HL-60 (cell line): ENCODE results near the gene L1CAM.

Experiments
- DNase-seq, 2 experiments: peaks; one replicate each; pipeline ENCODE4 v3.0.0-alpha.2; 2010 to 2020; ENCODE audit warnings: low read depth in 1 of 2, low spot score in 1 of 2
- H3K27ac ChIP-seq: fragments of 250-450 bp; sonication (Bioruptor Pico); replicated peaks from 2 replicates; pipeline ENCODE4 v1.5.1; 2020; ENCODE audit warnings: mild to moderate bottlenecking, moderate library complexity
- H3K27me3 ChIP-seq: fragments of 250-450 bp; sonication (Bioruptor Pico); 2 replicates; pipeline ENCODE4 v1.5.1; 2021; ENCODE audit warnings: mild to moderate bottlenecking, moderate library complexity; ENCODE audit not compliant: insufficient read depth, poor library complexity, severe bottlenecking
- H3K4me3 ChIP-seq: replicated peaks from 2 replicates; pipeline ENCODE4 v1.5.1; 2011; ENCODE audit warnings: mild to moderate bottlenecking, control low read depth, low read length; ENCODE audit not compliant: insufficient read depth
- CTCF ChIP-seq: IDR thresholded peaks from one replicate; pipeline ENCODE4 v1.5.1; 2011; ENCODE audit warnings: low read length, control low read depth, inconsistent platforms; ENCODE audit not compliant: insufficient read depth
- GABPA ChIP-seq: IDR thresholded peaks from 2 replicates; pipeline ENCODE4 v1.6.1; 2012; ENCODE audit warnings: low read depth
- POLR2AphosphoS5 ChIP-seq: IDR thresholded peaks from 2 replicates; pipeline ENCODE4 v1.6.1; 2012; ENCODE audit warnings: low read depth
- REST ChIP-seq: IDR thresholded peaks from 2 replicates; pipeline ENCODE4 v1.6.1; 2012; ENCODE audit warnings: low read depth; ENCODE audit not compliant: insufficient replicate concordance
- SPI1 ChIP-seq: IDR thresholded peaks from 2 replicates; pipeline ENCODE4 v1.6.1; 2012; ENCODE audit warnings: low read depth, mild to moderate bottlenecking, borderline replicate concordance

Gene L1CAM

GRCh38 chrX:153934762-153935325 lies 48.9 kb upstream of the L1CAM start, which contains the start of gene NAA10:
TSS of gene NAA10 (minus strand) at chrX:153935037. CDS start at chrX:153934904, 133 bp downstream.
- Histone ChIP-seq H3K4me3 (peak within 1 kb of the TSS; percentile 76), H3K27me3 (no peaks in the 10 kb centered on the region), H3K27ac (peak within 1 kb of the TSS; percentile 74)
- peak; percentile 50 to 58 for DNase-seq
- TF ChIP-seq GABPA (0 out of 2 replicates have a peak, but pooled peaks have one; percentile 23), SPI1 (no peak)

- Histone ChIP-seq H3K4me3 (peak overlapping the region; percentile 76), H3K27me3 (no peaks in the 10 kb centered on the region), H3K27ac (peak overlapping the region; percentile 74)
- no peak for DNase-seq
- TF ChIP-seq CTCF (no peak), REST (no peak), SPI1 (no peak), POLR2AphosphoS5 (no peak), GABPA (no peak)
Measured at GRCh38 chrX:153934148-153934761, 48.3 kb upstream of the L1CAM start.

GRCh38 chrX:153933748-153934147 lies 47.8 kb upstream of the L1CAM start:
- peak overlapping the region; percentile 74 for H3K27ac ChIP-seq

GRCh38 chrX:153932220-153932915 lies 46.4 kb upstream of the L1CAM start:
- TF ChIP-seq GABPA (no peak), REST (no peak), CTCF (no peak), SPI1 (no peak)
- H3K27ac ChIP-seq, result no peak overlapping the region
- H3K4me3 ChIP-seq, result no peak overlapping the region
- H3K27me3 ChIP-seq, result no peaks in the 10 kb centered on the region
- no peak for DNase-seq

More at GRCh38 chrX:153933748-153934147, 47.8 kb upstream of the L1CAM start:
- TF ChIP-seq CTCF (no peak), SPI1 (no peak)
- peak overlapping the region; percentile 76 for H3K4me3 ChIP-seq
- DNase-seq, result no peak
- H3K27me3 ChIP-seq, result no peaks in the 10 kb centered on the region
